Endothelial cell of umbilical vein (primary cell): ENCODE data around the gene CKLF. TPM values are rescaled to one million over a fixed set of nuclear protein-coding genes. Genes with fewer than 3 reads are reported as not detected.

ENCODE experiments used
- BruUV-seq: library from RNA; stranded (reverse); fragments of 400-500 nt; replicated peaks from 2 replicates; lab custom pipeline; 2021; lab: Mats Ljungman, UMichigan
- CTCF ChIA-PET: fragments of 300-600, 350-600 bp; sonication (Branson Sonifier 250); formaldehyde crosslinking; loops from one replicate; lab custom pipeline; 2021; ENCODE audit warnings: antibody characterized with exemption, inconsistent platforms; lab: Charles Lee
- POLR2A ChIA-PET: fragments of 300-600, 350-600 bp; sonication (Branson Sonifier 250); formaldehyde crosslinking; loops from one replicate; lab custom pipeline; 2021; ENCODE audit warnings: antibody characterized with exemption, inconsistent platforms; lab: Charles Lee
- DNase-seq: peaks from one replicate; pipeline ENCODE4 v3.0.0-alpha.2; 2011; ENCODE audit warnings: low read depth, low spot score
- FAIRE-seq: peaks from 2 replicates; lab custom pipeline; 2011; peaks lifted over from hg19 to GRCh38; lab: Jason Lieb, UNC
- H2AFZ ChIP-seq: 2 replicates; pipeline ENCODE4 v1.6.0; 2012; ENCODE audit warnings: low read depth, low read length, control low read depth, inconsistent platforms
- H3K27ac ChIP-seq: 2 replicates; pipeline ENCODE4 v1.5.1; 2011; ENCODE audit warnings: low read depth, mild to moderate bottlenecking, control low read depth, low read length, moderate library complexity; ENCODE audit not compliant: insufficient read depth
- H3K27me3 ChIP-seq, 2 experiments: 2 replicates each; pipeline versions ENCODE4 v1.6.0 to v1.6.1; 2011; ENCODE audit warnings: low read length in 2 of 2, mixed read lengths in 1 of 2; ENCODE audit not compliant: control insufficient read depth in 2 of 2, insufficient read depth in 2 of 2
- H3K36me3 ChIP-seq, 2 experiments: 2 replicates in 1 of 2; 3 replicates in 1 of 2; pipeline ENCODE4 v1.5.1; 2011; ENCODE audit warnings: low read length in 2 of 2, mild to moderate bottlenecking in 1 of 2, moderate library complexity in 1 of 2; ENCODE audit not compliant: control insufficient read depth in 2 of 2, insufficient read depth in 2 of 2; ENCODE audit errors: extremely low read depth in 1 of 2
- H3K4me1 ChIP-seq: 3 replicates; pipeline ENCODE4 v1.5.1; 2011; ENCODE audit warnings: mild to moderate bottlenecking, low read length; ENCODE audit not compliant: control insufficient read depth, insufficient read depth; ENCODE audit errors: extremely low read depth
- H3K4me2 ChIP-seq: 2 replicates; pipeline ENCODE4 v1.6.1; 2011; ENCODE audit warnings: low read length, control low read depth, mixed read lengths; ENCODE audit not compliant: insufficient read depth
- H3K4me3 ChIP-seq, 3 experiments: fragments of 200-600 bp in 1 of 3; sonication (generic), shearing (Covaris generic) in 1 of 3; replicated peaks in 1 of 3; 2 replicates each; pipeline ENCODE4 v1.5.1; 2011 to 2016; ENCODE audit warnings: control low read depth in 3 of 3, low read length in 3 of 3, mild to moderate bottlenecking in 2 of 3, inconsistent platforms in 1 of 3, low read depth in 1 of 3, moderate library complexity in 1 of 3; ENCODE audit not compliant: insufficient read depth in 1 of 3
- H3K79me2 ChIP-seq: 2 replicates; pipeline ENCODE4 v1.6.0; 2012; ENCODE audit warnings: low read length, inconsistent platforms; ENCODE audit not compliant: control insufficient read depth, insufficient read depth
- H3K9ac ChIP-seq: replicated peaks from 2 replicates; pipeline ENCODE3; 2011; ENCODE audit warnings: low read length, control low read depth; ENCODE audit not compliant: insufficient read depth; ENCODE audit errors: extremely low read depth
- H3K9me1 ChIP-seq: replicated peaks from 3 replicates; pipeline ENCODE4 v1.6.0; 2011; ENCODE audit warnings: mild to moderate bottlenecking, low read length; ENCODE audit not compliant: control insufficient read depth, insufficient read depth; ENCODE audit errors: extremely low read depth
- H3K9me3 ChIP-seq: replicated peaks from 2 replicates; pipeline ENCODE4 v1.5.1; 2012; ENCODE audit warnings: low read length, inconsistent platforms; ENCODE audit not compliant: control insufficient read depth, insufficient read depth
- H4K20me1 ChIP-seq: replicated peaks from 2 replicates; pipeline ENCODE3; 2011; ENCODE audit warnings: mild to moderate bottlenecking, low read length; ENCODE audit not compliant: control insufficient read depth, insufficient read depth; ENCODE audit errors: extremely low read depth
- EZH2 ChIP-seq: IDR thresholded peaks from 2 replicates; pipeline ENCODE4 v1.6.1; 2012; ENCODE audit warnings: borderline replicate concordance, low read depth, mild to moderate bottlenecking, moderate library complexity, low read length, inconsistent platforms; ENCODE audit not compliant: severe bottlenecking
- FOS ChIP-seq: IDR thresholded peaks from 2 replicates; pipeline ENCODE4 v1.6.1; 2011; ENCODE audit warnings: mild to moderate bottlenecking, low read length, moderate library complexity, borderline replicate concordance; ENCODE audit not compliant: insufficient read depth
- GATA2 ChIP-seq: IDR thresholded peaks from 2 replicates; pipeline ENCODE4 v1.7.0; 2011; ENCODE audit warnings: low read depth, mild to moderate bottlenecking, moderate library complexity, mixed read lengths, low read length; ENCODE audit not compliant: insufficient read length, insufficient read depth
- JUN ChIP-seq: IDR thresholded peaks from 2 replicates; pipeline ENCODE4 v1.6.1; 2011; ENCODE audit warnings: borderline replicate concordance, low read depth; ENCODE audit not compliant: insufficient read length, insufficient read depth
- MYC ChIP-seq: IDR thresholded peaks from one replicate; pipeline ENCODE4 v1.6.1; 2011; ENCODE audit warnings: mild to moderate bottlenecking, low read depth, low read length
- POLR2A ChIP-seq: IDR thresholded peaks from 2 replicates; pipeline ENCODE4 v1.6.1; 2012; ENCODE audit warnings: low read depth, mild to moderate bottlenecking, control low read depth, low read length
- POLR2AphosphoS5 ChIP-seq: IDR thresholded peaks from 2 replicates; pipeline ENCODE4 v1.6.1; 2012; ENCODE audit warnings: low read depth, mild to moderate bottlenecking, control low read depth, low read length, moderate library complexity; ENCODE audit not compliant: insufficient read depth
- dilution Hi-C: fragments of 300-500 bp; cut with MboI; formaldehyde crosslinking; loops from one replicate; pipeline ENCODE4 v1.15.0; 2019; ENCODE audit warnings: low sequenced_read_pairs; ENCODE audit not compliant: extremely low pct_ligation_motif_present
- intact Hi-C: fragments of 100-400 bp; cut with micrococcal nuclease; formaldehyde crosslinking; loops from one replicate; pipeline ENCODE4 v1.10.0; 2022
- polyA plus RNA-seq, 4 experiments: library from polyadenylated mRNA; depleted of rRNA in 3 of 4; stranded (reverse) in 3 of 4; unstranded in 1 of 4; fragments of >200 nt; gene quantifications; 2 replicates each; pipeline versions ENCODE4 v1.2.1 to v1.2.3, GENCODE V29; 2011 to 2012; ENCODE audit warnings: missing spikeins in 1 of 4
- total RNA-seq: library from RNA; stranded (reverse); gene quantifications from 2 replicates; pipeline ENCODE4 v1.2.3, GENCODE V29; 2021
- TF ChIP-seq, protein P1 (sequence below): IDR thresholded peaks from 2 replicates; pipeline ENCODE4 v1.6.1; 2011; ENCODE audit not compliant: insufficient read depth, insufficient read length
- TF ChIP-seq, protein P2 (sequence below), 2 donors: IDR thresholded peaks; 1 replicate in 1 of 2; 2 replicates in 1 of 2; pipeline ENCODE4 v1.5.1; 2011; ENCODE audit warnings: low read length in 2 of 2, mild to moderate bottlenecking in 2 of 2, moderate library complexity in 2 of 2, control low read depth in 1 of 2, inconsistent platforms in 1 of 2, low read depth in 1 of 2; ENCODE audit not compliant: insufficient read depth in 1 of 2; ENCODE audit errors: extremely low read depth in 1 of 2

Gene CKLF
- total and polyA plus RNA-seq, 2 donors (not counting 3 experiments of a cell fraction or from before 2014, with no cell fraction given) = 80.0 to 209 TPM

DNA sequence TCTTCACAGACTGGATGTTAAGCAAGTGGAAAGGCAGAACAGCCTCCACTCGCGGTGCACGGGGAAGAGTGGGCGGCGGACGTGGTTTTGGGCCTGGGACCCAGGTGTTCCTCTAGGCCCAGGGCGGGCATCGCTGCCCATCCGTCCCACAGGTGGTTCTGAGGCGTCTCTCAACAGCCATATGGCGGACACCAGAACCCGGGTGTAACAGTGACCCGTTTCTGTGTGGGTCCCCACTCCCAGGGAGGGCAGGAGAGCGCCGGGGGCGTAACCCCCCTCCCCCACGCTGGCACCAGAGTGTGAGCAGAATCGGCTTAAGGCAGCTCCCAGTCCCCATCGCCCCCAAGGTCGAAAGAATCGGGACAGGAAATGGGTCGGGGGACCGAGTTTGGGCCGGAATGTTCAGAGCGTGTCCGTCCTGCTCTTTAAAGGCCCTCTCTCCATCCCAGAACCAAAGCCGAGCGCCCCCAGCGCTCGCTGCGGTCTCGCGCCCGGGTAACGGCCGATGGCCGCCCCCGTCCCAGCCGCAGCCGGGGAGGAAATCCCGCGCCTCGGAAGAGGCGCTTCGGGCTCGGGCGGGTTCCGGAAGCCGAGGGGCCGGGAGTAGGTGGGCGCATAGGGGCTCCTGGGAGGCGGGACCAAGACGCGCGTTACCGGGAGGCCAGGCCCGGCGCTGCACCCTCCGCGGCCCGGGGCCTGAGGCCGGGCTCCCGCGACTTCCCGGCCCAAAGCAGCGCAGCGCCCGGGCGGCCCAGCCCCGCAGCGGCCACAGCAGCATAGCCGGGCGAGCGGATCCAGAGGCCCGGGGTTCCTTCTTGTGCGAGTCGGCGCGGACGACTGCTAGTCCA is 2.9 kb upstream of the CKLF start, which contains the start of gene TK2:
Gene TK2, minus strand, starts transcription at position 839 of the 848 bp plus-strand sequence. Its CDS starts 61 bp downstream, at position 778.
- peak; percentile 66 for DNase-seq

More for the DNA sequence above, 2.9 kb upstream of the CKLF start, which contains the start of gene TK2:
- Histone ChIP-seq H3K27me3 (no peaks in the 10 kb centered on the region), H3K36me3 (no peaks in the 10 kb centered on the region), H3K9me3 (no peaks in the 10 kb centered on the region), H3K4me2 (peak within 1 kb of the TSS; percentile 53), H3K9ac (peak within 1 kb of the TSS; percentile 73), H3K9me1 (no peaks in the 10 kb centered on the region), H2AFZ (peak within 1 kb of the TSS; percentile 44), H4K20me1 (no peaks in the 10 kb centered on the region), H3K27ac (peak within 1 kb of the TSS; percentile 34), H3K4me1 (peaks cover 32% of the 10 kb centered on the region), H3K79me2 (peaks cover 19% of the 10 kb centered on the region), H3K4me3 (peak within 1 kb of the TSS; percentile 46 to 66 (median 52))
- BruUV-seq = TSS peak; percentile 61
- dilution Hi-C loops (no loop called here), intact Hi-C loops (loop anchor here (1.0 kb wide), 2 partner anchors 19 to 33 kb away; no protein-coding TSS in a partner anchor)
- POLR2A ChIA-PET = no interaction called here
- FAIRE-seq = peak; percentile 59
- TF ChIP-seq EZH2 = no peak
- TF ChIP-seq FOS = no peak
- TF ChIP-seq MYC = no peak
- TF ChIP-seq, protein P1, sequence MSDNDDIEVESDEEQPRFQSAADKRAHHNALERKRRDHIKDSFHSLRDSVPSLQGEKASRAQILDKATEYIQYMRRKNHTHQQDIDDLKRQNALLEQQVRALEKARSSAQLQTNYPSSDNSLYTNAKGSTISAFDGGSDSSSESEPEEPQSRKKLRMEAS = no peak
- TF ChIP-seq POLR2AphosphoS5 = peak; percentile 93
- no peak for TF ChIP-seq JUN
- TF ChIP-seq GATA2 = no peak
- TF ChIP-seq, protein P2, sequence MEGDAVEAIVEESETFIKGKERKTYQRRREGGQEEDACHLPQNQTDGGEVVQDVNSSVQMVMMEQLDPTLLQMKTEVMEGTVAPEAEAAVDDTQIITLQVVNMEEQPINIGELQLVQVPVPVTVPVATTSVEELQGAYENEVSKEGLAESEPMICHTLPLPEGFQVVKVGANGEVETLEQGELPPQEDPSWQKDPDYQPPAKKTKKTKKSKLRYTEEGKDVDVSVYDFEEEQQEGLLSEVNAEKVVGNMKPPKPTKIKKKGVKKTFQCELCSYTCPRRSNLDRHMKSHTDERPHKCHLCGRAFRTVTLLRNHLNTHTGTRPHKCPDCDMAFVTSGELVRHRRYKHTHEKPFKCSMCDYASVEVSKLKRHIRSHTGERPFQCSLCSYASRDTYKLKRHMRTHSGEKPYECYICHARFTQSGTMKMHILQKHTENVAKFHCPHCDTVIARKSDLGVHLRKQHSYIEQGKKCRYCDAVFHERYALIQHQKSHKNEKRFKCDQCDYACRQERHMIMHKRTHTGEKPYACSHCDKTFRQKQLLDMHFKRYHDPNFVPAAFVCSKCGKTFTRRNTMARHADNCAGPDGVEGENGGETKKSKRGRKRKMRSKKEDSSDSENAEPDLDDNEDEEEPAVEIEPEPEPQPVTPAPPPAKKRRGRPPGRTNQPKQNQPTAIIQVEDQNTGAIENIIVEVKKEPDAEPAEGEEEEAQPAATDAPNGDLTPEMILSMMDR (IDR thresholded peaks at IDR 0.05; ENCODE audit: extremely low read depth in 1 of 2, insufficient read depth in 1 of 2, low read depth in 1 of 2, low read length in 2 of 2) = peak; percentile 10 to 36
- peak; percentile 85 for TF ChIP-seq POLR2A
- CTCF ChIA-PET = interaction anchor here (1.8 to 2.6 kb wide), 2 partner anchors 27 to 34 kb away, joined by 4 to 7 read pairs; no protein-coding TSS in a partner anchor
